Medulla oblongata (tissue), 1 donor: Measurements from ENCODE around the gene PTOV1.

Experiments used
- DNase-seq: peaks from one replicate; pipeline ENCODE4 v3.0.0-alpha.2; 2015; ENCODE audit errors: extremely low spot score

The PTOV1 gene

DNA sequence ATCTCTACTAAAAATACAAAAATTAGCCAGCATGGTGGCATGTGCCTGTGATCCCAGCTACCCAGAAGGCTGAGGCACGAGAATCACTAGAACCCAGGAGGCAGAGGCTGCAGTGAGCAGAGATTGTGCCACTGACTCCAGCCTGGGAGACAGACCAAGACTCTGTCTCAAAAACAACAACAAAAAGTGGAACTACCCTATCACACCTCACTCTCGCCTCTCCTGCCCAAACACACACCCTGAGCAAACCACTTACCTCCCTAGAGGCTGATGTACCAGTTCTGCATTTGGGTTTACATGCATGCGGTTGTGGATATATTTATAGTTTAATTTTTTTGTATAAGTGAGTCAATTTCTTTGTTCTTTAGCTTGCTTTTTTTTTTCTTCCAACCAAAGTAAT is 7.7 kb upstream of the PTOV1 start:
- no peak for DNase-seq

DNA sequence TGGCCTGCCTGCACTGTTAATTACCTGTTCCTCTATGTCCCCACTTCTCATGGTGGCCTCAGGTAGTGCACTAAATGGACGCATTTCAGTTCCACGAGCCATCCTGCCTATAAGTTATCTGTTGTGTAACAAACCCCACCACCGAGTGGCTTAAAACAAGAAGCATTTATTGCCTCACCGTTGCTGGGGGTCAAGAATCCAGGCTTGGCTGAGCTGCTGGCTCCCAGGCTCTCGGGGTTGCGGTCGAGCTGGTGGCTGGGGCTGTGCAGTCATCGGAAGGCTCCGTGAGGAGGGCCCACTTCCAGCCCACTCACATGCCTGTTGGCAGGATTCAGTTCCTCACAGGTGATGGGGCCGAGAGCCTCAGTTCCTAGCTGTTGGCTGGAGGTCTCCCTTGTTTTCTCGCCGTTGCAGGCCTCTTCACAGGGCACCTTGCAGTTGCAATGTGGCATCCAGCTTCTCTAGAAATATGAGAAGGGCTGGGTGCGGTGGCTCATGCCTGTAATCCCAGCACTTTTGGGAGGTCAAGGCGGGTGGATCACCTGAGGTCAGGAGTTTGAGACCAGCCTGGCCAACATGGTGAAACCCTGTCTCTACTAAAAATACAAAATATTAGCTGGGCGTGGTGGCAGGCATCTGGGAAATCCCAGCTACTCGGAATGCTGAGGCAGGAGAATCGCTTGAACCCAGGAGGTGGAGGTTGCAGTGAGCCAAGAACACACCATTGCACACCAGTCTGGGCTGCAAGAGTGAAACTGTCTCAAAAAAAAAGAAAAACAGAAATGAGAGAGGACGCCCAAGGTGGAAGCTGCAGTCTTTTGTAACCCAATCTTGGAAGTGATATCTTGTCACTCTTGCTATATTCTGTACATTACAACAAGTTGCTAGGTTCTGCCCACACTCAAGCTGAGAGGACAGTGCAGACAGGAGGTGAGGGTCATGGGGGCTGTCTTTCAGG is 6.5 kb upstream of the PTOV1 start:
- no peak for DNase-seq

DNA sequence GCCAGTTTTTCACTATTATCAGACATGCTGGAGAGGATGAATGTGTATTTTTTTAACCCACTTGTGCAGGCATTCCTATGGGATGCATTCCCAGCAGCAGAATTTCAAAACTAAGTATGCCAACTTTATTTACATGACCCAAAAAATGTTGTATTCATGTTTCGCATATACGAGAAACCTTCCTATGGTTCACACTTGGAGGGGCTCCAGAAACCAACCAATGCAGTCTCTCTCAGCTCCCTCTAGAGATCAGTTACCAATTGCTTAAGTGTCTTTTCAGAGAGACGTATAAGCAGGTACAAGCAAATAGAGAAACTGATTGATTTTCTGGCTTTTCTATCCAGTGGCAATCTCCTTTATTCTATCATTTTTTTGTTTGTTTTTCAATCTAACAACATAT is 5.5 kb upstream of the PTOV1 start:
- no peak for DNase-seq

DNA sequence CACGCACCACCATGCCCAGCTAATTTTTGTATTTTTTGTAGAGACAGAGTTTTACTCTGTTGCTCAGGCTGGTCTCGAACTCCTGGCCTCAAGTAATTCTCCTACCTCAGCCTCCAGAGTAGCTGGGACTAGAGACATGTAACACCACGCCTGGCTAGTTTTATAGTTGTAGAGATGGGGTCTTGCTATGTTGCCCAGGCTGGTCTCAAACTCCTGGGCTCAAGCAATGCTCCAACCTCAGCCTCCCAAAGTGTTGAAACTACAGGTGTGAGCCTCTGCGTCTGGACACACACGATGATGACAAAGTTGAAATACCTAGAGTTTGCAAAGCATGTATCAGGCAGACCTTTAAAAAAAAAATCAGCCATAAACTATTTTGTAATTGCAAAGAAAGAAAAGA is 4.6 kb upstream of the PTOV1 start:
- DNase-seq = no peak

DNA sequence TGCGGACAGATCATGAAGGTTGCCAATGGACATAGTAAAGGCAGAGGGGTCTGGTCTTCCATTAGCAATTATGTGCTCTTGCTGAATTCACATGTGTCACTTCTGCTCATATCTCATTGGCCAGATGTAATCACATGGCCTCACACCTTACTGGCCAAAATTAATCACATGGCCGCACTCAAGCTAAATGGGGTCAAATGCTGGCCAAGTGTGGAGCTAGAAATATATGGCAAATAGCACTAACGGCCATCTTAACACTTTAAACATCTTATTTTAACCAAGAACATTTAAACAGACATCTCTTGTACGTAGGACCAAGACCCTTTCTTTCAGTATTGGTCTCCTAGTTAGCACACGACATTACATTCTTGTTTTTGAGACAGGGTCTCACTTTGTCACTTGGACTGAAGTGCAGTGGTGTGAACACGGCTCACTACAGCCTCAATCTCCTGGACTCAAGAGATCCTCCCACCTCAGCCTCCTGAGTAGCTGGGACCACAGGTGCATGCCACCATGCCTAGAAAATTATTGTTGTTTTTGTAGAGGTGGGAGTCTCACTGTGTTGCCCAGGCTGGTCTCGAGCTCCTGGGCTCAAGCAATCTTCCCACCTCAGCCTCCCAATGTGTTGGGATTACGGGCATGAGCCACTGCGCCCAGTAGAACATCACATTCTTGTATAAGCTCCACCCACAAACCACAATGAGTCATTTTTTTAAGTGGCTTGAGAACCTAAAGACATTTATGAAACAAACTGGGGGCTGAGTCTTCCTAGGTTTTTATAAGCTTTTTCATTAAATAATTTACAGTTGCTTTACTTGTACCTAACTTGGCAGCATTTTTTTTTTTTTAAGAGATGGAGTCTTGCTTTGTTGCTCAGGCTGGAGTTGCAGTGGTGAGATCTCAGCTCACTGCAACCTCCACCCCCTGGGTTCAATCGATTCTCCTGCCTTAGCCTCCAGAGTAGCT is 2.9 kb upstream of the PTOV1 start:
- DNase-seq = no peak

DNA sequence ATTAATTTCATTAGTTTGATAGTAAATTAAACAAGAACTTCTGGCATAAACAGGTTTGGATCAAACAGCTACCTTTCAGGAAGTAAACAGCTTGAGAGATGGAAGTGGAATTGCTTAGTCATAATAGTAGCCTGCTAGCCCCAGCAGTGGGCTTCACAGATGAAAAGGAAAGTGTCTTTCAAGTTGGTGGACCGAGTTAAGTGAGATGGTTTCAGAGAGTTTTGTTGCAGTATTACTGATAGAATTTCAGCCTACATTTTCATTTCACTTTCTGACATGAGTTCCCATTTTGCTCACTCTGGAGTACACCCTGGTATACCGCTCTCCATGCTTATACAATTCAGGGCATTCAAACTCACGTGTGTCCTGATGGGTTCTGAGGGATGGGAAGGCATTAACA is 2.0 kb upstream of the PTOV1 start:
- DNase-seq = no peak

DNA sequence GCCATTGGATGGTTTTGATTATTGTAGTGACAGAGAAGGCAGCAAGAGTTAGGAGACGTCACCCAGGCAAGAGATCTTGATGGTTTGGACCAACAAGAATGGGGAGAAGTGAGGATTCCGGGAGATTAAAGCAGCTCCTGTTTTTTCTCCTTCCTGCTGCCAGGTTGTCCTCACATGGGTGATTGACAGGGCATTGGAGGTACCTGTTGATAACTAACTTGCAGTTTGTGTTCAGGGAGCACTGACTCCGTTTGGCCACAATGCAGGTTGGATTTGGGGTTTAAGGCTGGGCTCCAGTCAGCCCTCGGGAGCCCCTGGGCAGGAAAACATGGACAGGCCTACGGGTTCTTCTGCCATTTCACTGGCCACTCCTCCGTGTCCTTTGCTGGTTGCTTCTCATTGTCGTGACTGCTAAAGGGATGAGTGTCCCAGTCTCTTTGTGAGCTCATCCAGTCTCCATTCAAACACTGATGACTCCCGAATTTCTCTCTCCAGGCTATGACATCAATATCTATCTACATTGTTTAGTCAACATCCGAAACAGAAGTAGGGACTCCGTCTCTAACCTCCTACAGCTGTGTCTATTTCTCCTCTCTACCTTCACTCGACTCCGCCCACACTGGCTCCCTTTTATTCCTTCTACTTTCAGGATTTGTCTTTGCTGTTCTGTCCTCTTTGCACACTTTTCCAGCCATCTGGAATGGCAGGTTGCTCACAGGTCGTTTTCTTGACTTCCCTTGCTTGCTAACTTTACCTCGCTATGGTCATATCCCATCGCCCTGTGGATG is 1.3 kb upstream of the PTOV1 start:
- no peak for DNase-seq

DNA sequence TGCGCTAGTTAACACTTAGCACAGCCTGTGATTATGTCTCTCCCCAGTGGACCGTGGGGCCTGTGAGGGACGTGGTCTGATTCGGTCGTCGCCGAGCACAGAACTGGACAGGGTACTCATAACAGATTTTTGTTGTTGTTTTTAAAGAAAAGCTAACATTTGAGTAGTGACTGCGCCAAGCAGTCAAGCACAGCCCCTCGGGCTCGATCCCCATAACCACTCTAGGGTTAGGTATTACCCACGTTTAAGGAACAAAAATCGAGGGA is 805 bp upstream of the PTOV1 start:
- DNase-seq = no peak

DNA sequence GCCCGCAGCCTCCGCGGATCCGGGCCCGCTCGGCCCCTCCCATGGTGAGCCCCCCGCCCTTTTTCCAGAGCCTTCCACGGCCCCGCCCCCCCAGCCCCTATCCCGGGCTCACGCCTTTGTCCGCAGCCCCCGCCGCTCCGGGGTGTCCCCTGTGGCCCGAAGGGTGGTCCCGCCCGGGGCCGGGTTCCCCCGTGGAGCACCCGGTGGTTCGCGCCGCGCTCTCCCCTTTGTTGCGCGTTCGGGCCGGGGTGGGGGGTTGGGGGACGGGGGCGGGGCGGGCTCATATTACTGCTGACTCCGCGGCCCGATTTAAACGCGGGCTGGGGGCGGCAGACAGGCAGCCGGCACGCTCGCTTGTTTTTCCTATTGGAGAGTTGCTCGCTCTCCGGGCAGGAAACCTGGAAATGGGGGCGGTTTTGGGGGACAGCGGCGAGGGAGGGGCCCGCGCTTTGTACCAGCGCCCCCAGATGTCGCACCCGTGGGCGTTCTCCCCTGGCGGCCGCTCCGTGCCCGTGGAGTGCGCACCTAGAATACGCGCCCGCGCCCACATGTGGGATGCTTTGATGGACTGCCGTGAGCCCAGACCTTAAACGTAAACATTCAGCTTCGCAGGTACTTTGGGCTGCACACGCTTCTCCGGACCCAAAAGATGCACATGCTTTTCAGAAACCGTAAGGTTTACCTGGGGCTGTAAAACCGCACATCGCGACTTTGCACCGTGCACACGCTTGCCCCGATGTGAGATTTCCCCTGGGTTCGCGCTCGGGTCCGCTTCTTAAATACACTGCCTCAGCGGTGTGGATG is 699 bp downstream of the PTOV1 start:
- DNase-seq = no peak

DNA sequence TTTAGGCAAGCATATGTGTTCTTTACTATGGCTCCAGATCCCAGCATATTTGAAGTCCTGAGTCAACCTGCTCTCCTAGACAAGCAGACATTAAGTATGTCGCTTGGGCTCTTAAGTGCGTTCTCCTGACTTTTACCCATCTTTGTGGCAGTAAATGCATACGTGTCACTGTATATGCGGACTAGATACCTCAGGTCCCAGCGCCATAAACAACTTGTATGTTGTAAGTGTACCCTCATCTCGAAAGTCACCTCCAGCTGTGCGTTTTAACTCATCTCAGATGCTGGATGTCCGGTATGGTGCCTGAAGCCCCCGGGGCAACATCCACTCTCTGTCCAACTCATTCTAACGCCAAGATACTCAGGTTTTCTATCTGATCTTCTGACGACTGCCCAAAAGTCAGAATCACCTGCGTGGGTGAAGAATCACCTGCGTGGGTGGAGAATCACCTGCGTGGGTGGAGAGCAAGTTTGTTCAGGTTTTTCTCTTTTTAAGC is 1.7 kb downstream of the PTOV1 start:
- no peak for DNase-seq

DNA sequence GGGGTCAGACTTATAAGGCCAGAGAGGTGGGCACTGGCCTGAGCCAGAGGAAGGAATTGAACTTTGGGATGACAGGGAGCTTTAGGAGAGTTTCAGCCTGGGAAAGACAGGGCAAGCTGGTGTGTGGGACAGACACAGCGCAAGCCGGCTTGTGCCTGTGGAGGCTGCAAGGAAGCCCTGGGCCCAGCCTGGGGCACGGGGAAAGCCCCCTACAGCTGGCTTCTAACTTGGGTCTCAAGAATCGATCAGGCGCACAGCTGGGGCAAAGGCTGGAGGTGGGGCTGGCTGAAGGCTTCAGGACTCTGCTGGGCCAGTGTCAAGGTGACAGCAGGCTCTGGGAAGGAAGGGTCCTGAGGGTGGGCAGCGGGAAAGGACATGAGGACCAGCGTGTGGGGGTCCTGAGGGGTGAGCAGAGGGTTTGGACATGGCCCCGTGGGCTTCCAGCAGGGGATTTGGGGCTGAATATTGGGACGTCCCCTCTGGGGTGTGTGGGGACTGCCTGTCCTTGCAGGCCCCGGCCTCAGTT is 3.0 kb downstream of the PTOV1 start:
- no peak for DNase-seq

DNA sequence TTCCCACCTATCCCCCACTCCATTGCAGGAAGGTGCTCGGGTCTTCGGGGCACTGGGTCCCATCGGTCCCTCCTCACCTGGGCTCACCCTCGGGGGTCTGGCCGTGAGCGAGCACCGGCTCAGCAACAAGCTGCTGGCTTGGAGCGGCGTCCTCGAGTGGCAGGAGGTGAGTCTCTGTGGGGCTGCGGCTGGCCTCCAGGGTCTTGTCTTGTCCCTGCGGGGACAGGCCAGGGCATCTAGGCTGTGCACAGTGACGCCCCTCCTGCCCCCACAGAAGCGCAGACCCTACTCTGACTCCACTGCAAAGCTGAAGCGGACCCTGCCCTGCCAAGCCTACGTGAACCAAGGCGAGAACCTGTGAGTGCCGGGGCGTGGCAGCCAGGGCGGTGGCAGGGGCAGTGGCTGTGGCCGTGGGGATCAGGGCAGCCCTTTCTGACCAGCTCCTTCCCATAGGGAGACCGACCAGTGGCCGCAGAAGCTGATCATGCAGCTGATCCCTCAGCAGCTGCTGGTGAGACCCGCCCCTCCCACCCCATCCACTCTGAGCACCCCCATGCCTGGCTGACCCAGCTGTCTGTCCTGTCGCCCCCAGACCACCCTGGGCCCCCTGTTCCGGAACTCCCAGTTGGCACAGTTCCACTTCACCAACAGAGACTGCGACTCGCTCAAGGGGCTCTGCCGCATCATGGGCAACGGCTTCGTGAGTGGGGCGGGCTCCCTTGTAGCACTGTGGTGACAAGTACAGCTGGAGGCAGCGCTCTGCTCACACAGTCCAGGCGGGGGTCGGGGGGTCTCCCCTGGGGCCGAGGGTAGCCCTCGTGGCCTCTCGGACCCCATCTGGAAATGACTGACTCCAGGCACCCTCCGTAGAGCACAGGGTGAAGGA is 3.7 kb downstream of the PTOV1 start:
- no peak for DNase-seq

DNA sequence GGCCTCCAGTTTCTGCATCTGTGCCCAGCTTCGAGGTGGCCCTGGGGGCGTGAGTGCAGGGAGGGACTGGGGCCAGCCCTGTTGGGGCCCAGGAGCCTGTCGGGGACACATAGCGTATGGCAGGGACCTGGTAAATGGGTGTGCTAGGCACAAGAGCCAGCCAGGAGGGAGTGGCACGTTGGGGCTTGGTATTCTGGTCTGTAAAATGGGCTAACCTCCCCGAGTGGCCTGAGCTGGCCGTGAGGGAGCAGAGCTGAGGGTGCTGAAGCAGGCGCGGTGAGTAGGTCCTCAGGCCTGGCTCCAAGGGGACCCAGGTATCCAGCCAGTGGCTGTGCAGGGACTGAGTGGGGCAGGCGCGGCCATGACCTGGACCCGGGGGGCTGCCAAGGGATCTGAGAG is 4.3 kb downstream of the PTOV1 start:
- DNase-seq = no peak

DNA sequence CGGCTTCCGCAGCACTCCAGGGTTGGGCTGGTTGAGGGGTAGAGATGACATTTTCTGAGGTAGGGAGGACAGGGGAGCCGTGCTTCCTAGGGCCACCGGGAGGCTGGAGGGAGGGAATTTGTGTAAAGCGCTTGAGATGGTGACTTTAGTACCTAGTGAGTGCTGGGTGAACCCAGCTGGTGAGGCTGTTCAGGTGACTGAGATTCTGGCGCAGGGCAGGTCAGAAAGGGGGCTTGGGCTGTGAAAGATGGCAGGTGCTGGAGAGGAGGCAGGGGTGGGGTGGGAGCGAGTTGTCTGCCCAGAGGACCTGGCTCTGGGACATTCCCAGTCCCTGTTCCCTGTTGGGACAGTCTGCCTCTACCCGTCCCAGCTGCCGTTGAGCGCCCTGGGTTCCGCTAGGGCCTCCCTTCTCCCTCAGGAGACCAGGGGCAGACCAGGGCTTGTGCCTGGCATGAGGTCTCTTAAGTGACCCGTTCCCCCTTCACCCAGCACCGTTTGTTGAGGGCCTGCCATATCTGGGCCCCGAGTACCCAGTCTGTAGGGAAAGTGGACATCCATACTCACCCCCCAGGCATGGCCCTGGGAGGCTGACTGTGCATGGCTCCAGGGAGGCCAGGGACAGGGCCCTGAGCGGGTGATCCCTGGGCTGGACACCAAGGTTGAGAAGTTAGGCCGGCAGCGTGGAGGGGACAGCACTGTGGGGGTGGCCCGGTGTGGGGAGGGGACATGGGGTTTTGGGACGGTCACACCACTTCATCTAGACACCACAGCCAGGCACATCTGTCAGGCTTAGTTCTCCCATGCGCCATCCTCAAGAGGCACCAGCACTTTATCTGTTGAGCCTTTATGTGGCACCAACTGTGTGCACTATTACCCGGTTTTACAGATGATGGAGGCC is 5.0 kb downstream of the PTOV1 start:
- DNase-seq = no peak

DNA sequence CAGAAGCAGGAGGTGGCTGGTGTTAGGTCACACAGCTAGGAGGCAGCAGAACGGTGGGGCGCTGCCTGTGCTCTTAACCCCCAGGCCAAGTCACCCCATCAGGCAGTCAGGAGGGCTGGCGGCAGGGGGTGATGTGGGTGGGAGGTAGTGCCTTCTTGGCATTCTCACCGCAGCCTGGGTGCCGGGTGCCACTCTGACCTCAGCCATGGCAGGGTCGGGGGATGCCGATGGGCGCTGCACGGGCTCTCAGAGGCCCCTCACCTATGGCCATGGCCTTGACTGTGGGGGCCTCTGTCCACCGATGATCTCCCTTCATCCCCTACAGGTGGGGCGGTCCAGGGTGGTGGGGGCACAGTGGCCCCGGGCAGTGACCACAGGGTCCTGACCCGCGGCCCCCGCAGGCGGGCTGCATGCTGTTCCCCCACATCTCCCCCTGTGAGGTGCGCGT is 5.6 kb downstream of the PTOV1 start:
- DNase-seq = no peak

DNA sequence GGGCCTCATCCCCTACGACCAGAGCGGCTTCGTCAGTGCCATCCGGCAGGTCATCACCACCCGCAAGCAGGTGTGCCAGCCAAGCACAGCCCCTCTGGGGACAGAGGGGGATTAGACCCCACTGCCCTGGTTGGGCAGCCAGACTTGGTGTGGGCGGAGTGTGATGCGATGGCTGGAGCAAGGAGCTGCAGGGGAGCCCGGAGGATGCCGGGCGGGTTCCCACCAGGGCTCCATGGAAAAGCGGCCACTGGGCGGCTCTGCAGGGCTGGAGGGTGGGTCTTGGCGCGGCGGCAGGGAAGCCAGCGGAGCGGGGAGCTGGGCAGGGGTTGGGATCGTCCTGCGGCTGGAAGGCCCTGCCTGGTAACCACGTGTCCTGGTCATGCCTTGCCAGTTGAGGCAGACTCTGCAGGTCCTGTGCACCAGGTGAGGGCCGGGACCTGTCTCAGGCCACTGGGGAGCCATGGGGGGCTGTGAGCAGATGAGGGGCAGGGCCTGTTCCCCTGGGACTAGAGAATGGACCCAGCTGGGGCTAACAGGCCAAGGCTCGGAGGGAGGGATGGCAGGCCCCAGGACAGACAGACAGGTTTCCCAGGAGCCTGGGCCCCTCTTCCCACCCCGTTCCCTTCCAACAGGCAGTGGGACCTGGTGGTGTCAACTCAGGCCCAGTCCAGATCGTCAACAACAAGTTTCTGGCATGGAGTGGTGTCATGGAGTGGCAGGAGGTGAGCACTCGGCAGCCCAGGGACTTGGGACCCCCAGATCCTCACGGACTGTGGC is 6.3 kb downstream of the PTOV1 start:
- no peak for DNase-seq

DNA sequence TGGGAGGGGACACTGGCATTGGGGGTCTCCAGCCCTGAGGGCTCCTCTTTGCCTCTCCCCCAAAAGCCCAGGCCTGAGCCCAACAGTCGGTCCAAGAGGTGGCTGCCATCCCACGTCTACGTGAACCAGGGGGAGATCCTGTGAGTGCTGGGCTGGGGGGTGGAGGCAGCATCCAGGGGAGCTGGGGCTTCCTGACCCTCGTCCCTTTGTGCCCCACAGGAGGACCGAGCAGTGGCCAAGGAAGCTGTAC is 6.8 kb downstream of the PTOV1 start:
- DNase-seq = no peak
